NCI-H510A (cell line): ENCODE measurements around the gene MAGOH.
A peak's percentile ranks its signal among the peaks of the same experiment; 100 is the strongest.
"Not testable (repeated sequence)": the region's sequence is repeated elsewhere in the genome, so short reads cannot be mapped to it uniquely, and the experiment has no call there.

Experiments
- DNase-seq: peaks from one replicate; lab custom pipeline; 2025; lab: John Stamatoyannopoulos, UW

The MAGOH gene

DNA sequence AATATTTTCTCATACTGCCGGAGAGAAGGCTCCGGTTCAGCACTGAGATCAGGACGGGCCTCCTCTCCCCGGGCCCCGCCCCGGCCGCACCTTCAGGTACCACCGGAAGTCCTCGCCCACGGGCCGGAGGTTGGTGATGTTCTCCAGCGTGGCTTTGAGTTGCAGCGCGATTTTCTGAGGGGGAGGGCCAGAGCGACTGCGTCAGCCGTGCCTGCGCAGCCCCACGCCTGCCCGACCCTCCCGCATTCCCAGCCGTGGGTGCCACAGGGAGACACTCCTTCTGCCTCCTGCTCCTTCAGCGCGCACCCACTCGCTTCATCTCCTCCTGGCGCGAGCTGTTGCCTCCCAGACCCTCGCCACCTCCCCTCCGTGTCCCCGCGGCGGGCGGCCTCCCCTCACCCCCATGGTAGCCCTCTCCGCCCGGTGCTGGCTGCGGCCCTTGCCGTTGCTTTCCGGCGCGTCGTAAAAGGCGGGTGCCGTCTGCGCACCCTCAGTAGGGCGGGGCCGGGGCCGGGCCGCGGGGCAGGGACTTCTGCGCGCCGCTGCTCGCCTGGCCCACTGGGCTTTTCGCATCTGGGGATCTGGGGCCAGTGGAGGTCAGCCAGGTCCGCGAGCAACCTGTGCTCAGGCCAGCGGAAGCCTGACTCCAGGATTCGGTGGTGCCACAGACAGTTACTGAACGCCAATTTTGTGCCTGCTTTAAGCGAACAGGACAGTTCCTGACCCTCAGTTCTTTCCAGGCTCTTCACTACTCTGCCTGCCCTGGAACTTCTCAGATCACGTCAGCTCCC, 18.0 kb downstream of the MAGOH start, which contains the start of gene CZIB:
Gene CZIB (minus strand): TSS at position 464 of the 791 bp plus-strand sequence. CDS start 59 bp downstream, at position 405.
- peak; percentile 93 for DNase-seq

DNA sequence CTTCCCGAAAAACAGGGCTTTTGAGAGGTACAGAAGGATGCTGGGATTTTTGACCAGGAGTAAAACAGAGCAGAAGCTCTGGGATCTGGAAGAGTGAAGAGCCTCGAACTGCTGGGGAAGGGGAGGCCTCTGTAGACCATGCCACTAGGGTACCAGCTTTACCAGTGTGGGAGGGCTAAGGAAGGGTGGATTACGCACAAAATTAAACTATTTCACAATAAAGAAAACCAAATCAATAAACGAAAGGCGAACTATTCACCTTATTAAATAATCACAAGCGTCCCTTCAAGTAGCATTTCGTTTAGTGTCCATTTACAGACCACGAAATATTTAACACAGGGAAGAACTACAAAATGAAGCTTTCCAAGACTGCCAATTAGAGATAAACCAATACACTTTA, 18.6 kb downstream of the MAGOH start:
- DNase-seq: no peak

DNA sequence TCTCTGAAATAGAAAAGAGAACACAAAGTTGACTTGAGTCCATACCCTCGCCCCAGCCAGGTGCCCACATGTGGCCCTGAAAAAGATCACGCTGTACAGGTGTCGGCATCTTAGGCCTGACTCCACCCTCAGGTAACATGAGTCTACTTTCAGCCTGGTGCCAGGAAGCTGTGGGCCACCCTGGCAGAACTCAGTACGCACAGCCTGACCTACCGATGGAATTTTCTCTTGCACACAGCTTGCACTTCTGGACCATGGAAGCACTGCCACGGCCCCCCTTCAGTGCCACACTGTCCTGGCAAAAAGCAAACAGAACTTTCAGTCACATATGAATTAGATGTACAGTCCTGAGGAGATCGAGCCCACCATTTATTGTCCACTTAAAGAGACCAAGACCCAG, 20.1 kb downstream of the MAGOH start:
- no peak for DNase-seq

DNA sequence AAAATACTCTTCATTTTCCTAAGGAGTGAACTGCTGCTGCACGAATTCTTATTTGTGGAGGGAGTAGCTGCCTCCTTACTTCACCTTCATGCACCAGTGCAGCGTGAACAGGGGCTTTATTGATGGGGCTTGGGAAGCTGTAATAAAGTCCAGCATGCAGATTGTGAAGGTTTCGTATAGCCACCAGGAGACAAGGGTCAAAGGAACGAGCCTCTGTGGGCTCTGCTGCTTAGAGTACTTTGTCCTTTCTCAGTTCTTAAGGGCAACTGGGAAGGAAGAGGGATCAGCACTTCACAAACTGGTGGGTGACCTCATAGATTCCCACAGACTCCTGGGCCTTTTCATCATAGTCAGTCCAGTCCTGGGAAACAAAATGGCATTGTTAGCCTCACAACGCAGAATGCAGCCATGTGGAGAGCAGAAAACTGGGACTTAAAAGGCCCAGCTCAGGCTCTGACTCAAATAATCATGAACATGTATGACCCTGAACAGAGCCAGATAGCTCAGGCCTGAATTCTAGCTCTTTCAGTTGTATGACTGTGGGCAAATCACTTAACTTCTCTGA, 23.9 kb downstream of the MAGOH start:
- no peak for DNase-seq

DNA sequence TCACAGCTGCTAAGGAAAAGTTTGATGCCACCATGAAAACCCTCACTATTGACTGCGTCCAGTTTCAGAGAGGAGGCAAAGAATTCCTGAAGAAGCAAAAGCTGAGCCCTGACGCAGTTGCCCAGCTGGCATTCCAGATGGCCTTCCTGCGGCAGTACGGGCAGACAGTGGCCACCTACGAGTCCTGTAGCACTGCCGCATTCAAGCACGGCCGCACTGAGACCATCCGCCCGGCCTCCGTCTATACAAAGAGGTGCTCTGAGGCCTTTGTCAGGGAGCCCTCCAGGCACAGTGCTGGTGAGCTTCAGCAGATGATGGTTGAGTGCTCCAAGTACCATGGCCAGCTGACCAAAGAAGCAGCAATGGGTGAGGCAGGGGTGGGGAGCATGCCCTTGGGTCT, 27.4 kb downstream of the MAGOH start:
- no peak for DNase-seq

DNA sequence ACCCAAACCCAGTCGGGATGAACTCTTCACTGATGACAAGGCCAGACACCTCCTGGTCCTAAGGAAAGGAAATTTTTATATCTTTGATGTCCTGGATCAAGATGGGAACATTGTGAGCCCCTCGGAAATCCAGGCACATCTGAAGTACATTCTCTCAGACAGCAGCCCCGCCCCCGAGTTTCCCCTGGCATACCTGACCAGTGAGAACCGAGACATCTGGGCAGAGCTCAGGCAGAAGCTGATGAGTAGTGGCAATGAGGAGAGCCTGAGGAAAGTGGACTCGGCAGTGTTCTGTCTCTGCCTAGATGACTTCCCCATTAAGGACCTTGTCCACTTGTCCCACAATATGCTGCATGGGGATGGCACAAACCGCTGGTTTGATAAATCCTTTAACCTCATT, 28.0 kb downstream of the MAGOH start:
- no peak for DNase-seq

DNA sequence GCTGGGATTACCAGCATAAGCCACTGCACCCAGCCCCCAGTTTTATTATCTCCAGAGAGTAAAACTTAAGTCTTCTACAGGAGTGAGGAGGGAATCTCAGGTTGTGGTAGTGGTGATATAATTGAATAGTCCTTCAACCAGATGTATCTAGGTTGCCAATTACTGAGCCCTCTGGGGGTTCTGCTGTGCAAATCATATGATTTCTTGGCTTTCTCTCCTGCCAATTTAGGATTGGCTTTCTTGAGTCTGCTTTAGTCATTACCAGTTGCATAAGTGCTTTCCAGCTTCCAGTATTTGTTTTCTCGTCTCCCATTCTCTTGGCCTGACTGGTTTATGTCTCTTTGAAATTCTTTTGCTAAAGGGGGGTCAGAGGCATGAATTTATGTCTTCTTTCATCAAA, 30.6 kb downstream of the MAGOH start:
- DNase-seq: no peak

DNA sequence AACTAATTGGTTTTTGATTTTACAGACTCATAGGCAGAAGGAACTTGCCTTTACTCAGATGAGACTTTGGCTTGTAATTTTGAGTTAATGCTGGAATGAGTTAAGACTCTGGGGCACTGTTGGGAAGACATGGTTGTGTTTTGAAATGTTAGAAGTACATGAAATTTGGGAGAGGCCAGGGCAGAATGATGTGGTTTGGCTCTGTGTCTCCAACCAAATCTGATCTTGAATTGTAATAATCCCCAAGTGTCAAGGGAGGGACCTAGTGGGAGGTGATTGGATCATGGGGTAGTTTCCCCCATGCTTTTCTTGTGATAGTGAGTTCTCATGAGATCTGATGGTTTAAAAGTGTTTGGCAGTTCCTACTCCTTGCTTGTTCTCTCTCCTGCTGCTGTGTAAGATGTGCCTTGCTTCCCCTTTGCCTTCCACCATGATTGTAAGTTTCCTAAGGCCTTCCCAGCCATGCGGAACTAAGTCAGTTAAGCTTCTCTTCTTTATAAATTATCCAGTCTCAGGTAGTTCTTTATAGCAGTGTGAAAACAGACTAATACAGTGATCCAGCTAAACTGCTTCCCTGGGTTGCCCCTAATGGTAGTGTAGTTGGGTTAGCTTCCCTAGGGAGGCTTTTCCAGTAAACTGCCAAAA, 31.5 kb downstream of the MAGOH start:
- no peak for DNase-seq

DNA sequence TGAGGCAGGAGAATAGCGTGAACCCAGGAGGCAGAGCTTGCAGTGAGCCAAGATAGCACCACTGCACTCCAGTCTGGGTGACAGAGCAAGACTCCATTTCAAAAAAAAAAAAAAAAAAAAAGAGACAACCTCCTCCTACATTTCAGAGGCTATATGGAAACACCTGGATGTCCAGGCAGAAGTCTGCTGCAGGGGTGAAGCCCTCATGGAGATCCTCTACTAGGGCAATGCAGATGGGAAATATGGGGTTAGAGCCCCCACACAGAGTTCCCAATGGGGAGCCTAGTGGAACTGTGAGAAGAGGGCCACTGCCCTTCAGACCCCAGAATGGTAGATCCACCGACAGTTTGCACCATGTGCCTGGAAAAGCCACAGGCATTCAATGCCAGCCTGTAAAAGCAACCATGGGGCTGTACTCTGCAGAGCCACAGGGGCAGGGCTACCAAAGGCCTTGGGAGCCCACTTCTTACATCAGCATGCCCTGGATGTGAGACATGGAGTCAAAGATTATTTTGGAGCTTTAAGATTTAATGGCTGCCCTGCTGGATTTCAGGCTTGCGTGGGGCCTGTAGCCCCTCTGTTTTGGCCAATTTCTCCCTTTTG, 32.1 kb downstream of the MAGOH start:
- not testable (repeated sequence) for DNase-seq

DNA sequence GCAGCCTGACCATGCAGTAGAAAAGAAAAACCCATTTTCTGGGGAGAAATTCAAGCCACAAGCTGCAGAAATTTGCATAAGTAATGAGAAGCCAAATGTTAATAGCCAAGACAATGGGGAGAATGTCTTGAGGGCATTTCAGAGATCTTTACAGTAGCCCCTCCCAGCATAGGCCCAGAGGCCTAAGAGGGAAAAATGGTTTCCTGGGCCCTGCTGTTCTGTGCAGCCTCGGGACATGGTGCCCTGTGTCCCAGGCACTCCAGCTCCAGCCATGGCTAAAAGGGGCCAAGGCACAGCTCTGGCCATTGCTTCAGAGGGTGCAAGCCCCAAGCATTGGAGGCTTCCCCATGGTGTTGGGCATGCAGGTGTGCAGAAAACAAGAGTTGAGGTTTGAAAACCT, 32.8 kb downstream of the MAGOH start:
- not testable (repeated sequence) for DNase-seq

DNA sequence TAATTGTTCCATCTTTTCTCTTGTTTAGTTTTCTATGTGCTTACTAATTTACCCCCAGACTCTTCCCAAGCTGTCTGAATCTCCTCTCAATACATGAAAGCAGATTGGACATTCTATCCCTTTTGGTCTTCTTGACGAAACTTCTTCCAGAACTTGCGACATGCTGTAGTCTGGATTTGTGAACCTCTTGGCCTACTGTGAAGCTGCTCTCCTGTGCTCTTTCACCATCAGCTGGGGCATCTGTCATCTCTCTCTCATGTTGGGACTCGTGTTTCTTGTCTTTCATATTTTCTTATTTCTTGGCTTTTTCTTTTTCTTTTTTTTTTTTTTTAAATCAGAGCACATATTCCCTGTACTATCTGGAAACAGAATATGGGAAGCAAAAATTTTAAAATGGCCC, 34.9 kb downstream of the MAGOH start:
- no peak for DNase-seq

DNA sequence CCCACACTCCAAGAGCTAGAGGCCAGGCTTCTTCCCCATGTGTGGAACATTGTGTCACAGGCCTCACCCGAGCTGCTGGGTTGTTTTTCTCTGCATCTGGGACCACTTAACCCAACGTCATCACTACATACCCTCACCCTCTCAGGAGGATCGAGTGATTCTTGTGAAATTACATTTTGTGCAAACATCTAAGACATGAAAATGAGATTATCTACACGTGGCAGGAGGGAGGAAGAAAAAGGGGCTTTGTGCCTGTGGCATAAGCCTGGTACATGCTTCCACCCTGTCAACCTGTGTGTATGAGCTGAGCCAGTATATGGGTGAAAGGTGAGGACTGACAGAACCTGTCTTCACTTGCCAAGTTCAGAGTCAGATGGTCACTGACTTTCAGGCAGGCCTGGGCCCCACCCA, 40.1 kb downstream of the MAGOH start:
- no peak for DNase-seq

DNA sequence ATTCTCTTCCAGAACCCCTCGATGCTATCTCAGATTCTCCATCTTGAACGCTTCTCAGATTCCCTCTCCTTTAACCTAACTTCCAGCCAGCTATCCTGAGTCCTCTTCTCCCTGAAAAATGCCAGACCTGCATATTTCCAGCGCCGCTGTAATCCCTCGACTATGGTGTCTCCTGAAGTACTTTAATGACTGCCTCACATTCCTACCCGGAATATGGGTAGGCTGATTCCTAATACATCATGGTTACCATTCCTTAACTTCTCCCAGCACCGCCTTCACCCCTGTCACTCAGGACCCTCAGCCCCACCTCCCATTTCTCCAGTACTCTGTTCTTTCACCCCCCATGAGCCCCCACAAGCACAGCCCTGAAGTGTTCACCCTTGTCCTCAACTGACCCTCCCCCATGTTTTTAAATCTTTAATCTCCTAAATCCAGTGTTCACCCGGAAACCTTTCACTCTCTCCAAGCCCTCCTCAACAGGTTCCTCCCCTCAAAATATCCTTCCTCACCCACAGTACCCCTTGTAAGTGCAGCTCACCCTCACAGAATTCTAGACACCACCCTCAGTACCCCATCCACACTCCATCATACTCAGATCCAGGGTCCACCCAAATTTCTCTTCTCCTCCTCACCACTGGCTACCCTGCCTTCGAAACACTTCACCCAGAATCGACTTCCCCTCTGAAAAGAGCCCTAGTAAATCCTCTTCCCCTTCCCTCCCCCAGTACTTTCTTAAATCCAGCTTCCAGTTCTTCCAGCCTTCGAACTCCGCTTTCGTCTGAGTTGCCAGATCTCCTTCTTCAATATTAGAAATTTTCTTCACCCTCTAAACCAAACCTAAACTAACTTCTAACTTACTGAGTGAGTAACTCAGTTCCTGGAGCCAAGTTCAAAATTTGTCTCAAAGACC, 40.8 kb downstream of the MAGOH start:
- no peak for DNase-seq

DNA sequence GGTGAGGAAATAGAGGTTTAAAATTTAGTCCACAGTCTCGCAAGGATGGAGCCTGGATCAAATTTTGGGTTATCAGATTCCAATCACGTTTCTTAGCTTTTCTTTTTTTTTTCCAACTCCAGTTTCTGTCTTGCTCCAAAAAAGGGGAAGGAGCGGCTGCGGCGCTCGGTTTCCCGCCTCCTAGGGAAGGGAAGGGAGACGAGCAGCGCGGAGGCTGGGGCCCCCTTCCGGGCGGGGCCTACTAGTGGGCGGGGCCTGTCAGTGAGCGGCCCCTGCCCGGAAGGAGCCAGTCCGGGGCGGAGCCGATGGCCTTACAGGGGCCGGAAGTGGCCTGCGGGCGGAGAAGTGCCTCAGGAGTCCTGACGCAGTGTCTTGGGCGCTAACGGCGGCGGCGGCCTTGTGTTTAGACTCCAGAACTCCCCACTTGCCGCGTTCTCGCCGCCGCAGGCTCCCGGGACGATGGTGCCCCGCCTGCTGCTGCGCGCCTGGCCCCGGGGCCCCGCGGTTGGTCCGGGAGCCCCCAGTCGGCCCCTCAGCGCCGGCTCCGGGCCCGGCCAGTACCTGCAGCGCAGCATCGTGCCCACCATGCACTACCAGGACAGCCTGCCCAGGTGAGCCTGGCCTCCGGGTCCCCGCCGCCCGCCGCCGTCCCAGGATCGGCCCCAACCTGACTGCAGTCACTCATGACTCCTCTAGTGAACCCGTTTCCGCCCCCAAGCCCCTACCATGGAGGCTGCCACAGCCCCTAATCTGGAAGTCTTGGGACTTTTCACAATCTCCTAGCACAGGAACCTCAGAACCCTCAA, 41.6 kb downstream of the MAGOH start, which contains the start of gene CPT2:
Gene CPT2 (plus strand): TSS at position 340 of the 806 bp plus-strand sequence. CDS start 120 bp downstream, at position 460.
- DNase-seq: peak; percentile 91

DNA sequence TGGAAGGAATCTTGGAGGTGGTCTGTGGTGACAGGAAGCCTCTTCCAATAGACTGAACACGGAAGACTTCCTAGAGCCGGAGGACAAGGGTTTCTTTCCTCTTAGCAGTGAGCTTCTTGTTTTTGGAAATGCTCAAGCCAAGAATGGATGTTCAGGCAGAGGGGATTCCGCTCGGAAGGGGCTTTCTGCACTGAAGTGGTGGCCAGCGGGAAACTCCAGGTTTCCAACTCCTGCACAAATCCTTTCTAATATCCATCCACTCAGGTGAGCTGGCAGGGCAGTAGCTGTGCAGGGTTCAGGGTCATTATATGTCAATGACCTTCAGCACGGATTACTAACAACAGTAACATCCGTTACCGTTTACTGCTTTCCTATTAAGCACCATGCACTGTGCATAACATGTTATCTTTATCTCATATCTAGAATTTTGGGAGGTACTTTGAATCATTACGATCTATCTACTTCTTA, 42.3 kb downstream of the MAGOH start:
- DNase-seq: no peak

DNA sequence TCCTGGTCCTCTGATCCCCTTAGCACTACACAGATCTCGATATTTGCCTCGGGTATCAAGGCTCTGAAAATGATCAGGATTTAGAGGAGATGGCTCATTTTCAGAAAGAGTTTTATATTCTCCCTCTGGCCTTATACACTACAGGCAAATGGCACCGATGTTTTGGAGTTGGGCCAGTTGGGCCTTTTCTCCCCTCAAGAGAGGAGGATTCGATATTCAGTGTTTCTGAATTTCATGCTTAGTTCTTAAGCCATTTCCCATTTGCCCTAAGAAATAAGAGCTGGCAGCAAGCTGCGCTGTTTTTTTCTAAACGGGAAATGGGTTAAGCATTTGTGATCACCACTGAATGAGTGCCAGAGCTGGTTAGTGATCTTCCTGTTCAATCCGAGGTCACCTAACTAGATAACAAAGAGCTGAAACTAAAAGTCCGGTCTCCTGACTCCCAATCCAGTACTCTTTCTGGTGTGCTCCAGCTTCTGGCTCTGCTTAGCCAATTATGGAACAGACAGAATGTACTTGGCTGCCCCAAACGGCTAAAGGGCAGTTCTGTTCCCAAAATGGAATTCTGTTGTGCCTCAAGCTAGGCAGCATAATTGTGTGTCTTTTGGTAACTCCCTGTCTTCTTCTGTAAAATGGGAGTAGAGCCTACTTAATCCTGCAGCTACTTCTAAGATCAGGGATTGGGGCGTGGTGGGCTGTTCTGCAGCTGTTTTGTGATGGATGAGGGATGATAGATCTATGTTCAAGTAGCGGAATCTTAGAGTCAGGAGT, 42.9 kb downstream of the MAGOH start:
- DNase-seq: no peak

DNA sequence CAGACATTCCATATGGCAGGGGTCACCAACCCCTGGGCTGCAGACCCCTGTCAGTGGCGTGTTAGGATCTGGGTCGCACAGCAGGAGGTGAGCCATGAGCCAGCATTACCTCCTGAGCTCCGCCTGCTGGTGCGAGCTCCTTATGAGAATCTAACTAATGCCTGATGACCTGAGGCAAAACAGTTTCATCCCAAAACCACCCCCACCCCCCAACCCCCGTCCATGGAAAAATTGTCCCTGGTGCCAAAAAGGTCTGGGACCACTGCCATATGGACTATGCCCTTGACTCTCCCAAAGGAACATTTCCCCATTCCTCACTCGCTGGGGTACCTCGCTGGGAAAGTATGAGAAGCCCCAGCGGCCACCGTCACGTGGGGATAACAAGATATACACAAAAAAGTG, 48.1 kb downstream of the MAGOH start:
- DNase-seq: no peak

DNA sequence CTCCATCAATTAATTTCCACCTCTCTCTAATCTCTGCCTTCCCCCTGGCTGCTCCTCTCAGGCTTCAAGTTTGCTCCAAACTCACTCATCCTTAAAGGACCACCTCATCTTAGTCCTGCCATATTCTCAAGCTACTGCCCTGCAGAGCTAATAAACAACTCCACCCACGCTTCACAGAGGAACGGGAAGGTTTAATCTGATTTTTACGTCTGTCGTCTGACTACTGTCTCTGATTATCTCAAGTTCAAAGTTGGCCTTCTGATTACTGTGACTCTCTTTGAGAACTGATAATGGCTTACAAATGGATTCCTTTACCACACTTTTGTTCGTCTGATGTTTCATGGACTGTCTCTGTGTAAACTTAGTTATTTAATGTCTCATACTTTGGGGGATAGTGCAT, 49.3 kb downstream of the MAGOH start:
- no peak for DNase-seq

DNA sequence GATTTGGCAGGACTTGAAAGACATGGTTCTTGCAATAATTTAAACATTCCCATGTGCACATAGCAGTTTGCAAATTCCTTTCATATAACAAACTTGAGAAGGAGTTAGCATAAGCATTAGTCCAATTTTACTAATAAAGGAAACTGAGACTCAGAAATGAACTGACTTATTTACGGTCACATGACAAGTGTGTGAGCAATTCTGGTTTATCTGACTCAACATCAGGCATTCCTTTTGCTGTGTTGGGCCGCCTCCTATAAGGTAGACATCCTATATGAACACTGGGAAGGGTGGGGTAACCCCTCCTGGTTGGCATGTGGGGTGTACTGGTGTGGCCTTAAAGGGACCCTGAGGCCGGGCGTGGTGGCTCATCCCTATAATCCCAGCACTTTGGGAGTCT, 50.2 kb downstream of the MAGOH start:
- DNase-seq: no peak

DNA sequence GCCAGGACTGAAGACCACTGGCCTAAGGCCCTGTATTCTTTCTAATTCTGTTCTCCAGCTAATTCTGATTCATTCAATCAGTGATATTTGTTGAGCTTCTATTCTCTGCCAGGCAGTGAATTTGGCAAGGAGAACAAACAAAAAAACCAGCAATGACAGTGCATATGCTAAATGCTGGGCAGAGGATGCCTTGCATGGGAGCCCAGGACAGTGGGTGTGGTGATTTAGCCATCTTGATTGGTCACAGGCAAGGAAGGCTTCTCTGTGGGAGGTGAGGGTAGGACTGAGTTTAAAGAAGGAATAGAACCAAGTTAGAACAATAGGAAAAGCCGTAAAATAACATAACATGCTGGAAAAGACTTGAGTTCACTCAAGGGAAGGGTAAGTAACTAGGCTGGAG, 50.9 kb downstream of the MAGOH start:
- no peak for DNase-seq
